Medulla oblongata (tissue), 1 donor: ENCODE data around the gene TLCD5.

Source experiments
- DNase-seq: peaks from one replicate; pipeline ENCODE4 v3.0.0-alpha.2; 2015; ENCODE audit errors: extremely low spot score

TLCD5 gene

DNA sequence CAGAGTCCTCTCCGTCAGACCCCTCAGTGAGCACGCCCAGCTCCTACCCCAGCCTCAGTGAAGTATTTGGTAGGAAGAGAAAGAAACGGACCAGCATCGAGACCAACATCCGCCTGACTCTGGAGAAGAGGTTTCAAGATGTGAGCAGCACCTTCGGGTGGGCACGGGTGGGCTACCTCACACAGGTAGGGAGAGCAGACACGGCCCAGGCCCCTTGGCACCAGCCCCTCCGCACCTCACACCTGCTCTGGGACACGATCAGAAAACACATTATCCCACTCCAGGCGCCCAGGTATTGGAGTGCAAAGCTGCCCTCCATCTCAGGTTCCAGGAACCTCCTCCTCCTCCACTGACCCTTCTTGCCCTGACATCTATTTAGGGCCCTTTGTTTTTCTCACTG, 17.6 kb upstream of the TLCD5 start:
- DNase-seq, result no peak

DNA sequence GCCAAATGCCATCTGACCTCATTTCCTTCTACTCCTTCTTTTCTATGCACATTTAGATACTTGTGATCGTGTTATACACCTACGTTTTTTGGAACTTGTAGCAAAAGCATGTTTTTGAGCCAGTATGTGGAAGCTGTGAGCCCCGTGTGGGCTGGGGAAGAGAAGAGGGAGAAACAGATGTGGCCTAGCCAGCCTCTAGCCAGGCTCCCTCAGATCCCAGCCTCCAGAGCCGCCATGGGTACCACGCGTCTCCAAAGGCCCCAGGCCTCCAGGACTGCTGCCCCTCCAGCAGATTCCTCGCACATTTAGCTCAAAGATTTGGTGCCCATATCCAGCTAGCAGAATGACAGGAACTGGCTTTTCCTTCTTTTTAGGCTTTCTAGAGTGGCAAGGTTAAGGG, 17.0 kb upstream of the TLCD5 start:
- no peak for DNase-seq

DNA sequence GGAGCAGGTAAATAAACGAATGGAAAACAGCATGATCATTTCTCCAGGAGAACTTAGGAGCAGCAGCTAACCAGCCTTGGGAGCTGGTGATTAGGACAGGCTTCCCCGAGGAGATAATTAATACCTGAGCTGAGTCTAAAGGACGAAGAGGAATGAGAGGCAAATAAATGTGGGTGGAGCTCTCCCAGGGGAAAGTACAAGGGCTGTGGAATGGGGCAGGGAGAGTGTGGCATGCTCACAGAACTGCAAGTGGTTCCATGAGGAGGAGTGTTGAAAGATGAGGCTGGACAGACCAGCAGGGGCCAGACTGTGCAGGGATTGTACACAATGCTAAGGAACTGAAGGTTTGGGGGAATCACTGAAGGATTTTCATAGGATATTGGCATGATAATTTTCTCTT, 14.2 kb upstream of the TLCD5 start:
- DNase-seq, result no peak

DNA sequence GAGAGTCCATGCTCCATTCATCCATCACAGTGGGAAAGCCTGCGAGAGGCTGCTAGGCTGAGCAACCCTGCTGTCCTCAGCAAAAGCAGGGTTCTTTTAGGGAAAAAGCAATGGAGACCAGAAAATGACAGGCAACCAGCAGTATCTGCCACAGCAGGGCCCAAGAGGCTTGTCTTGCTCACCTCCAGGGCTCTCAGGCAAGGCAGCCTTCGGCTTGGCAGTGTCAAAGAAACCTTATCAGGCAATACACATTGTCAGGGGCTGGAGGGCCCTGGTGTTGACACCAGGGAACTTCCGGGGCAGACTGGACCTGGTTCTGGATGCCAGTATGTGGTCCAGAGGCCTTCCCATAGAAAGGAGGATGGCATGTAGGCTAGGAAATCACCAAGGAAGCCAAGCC, 10.2 kb upstream of the TLCD5 start:
- DNase-seq, result no peak

DNA sequence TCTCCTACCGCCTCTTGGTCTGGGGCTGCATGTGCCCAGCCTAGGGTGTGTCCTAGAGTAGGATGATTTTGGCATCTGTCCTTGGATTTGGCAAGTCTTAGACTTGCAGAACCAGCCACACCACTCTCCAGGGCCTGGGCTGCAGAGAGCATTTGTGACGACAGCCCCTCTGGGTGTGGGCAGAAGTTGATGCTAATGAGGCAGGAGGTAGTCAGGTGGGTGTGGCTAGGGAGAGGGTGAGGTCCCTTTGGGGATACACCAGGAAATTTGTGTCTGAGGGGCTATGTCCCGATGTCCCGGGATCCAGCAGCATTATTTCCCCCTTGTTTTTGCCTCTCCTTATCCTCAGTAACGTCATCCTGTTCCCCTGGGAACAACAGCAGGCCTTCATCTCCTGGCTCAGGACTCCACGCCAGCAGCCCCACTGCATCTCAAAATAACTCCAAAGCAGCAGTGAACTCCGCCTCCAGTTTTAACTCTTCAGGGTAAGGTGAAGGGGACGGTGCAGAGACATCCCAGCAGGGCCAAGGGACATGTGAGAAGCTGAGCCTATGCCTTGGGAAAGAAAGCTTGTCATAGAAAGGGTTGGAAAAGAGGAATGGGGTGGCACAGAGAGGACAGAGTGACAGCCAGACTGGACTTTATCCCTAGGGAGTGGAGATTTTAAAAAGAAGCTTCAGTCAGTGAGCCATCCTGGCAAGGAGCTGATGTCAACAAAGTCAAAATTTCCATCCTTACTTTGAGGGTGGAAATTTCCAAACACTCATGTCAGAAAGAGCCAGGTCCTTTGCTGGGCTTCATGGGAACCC, 8.0 kb upstream of the TLCD5 start:
- no peak for DNase-seq

DNA sequence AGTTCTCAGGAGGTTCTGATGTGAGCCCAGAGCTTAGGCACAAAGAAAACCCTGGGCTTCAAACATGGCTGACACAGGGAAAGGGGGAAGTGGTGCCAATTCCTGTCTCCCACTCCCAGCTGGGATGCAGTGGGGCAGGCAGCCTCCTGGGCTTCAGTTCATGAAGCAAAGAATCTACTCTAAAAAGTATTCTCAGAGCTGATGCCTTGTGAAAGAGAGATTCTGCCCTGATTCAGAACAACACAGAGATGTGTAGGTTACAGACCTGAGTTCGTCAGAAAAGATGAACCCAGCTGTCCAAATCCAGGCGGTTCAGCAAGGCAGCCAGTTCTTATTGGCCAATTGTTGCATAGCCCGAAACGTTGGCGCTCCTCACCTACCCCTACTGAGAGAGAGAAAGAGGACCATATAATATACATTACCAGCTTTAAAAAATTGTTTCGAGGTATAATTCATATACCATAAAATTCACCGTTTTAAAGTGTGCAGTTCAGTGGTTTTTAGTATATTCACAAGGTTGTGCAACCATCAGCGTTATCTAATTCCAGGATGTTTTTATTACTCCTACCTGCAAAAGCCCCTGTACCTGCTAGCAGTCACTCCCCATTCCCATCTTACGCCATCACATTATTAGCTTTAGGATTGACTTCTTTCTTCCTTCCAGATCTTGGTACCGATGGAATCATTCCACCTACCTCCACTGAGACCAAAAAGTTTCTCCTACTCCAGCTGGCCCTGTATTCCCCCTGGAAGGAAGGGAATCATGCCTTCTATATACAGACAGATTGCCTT, 7.2 kb upstream of the TLCD5 start:
- no peak for DNase-seq

DNA sequence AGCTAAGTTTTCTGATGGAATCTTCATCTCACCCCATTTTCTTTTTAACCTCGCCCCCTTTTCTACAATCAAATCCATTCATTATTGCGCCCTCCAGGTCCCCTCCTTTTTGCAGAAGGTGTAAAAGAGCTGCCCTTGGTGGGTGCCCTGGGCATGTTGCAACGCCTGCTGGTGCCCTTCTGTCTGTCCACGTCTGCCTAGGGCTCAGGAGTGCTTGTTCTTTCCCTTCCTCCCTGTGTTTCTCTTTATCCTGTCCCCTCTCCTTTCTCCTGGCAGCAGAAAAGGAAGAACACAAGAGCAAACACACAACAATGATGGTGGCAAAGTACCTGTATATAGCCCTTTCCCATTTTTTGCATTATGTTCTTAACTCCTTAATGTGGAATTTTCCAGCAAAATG, 6.2 kb upstream of the TLCD5 start:
- DNase-seq, result no peak

DNA sequence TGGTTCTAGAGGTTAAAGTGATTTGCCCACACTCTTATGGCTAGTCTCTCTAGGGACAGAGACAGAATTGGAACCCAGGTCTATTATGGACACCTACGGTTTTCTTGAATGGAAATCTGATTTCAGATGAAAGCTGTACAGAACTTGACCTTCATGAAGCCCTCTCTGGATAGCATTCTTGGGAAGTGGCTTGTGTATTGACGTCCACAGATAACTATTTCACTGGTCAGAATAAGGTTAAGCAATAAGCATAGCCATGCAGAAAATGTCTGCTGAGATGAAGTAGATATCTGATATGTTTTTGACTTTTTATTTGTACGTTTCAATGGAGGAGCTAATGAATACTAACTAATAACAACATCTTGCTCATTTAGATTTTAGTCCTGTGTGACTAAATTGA, 1.1 kb downstream of the TLCD5 start:
- DNase-seq, result no peak

DNA sequence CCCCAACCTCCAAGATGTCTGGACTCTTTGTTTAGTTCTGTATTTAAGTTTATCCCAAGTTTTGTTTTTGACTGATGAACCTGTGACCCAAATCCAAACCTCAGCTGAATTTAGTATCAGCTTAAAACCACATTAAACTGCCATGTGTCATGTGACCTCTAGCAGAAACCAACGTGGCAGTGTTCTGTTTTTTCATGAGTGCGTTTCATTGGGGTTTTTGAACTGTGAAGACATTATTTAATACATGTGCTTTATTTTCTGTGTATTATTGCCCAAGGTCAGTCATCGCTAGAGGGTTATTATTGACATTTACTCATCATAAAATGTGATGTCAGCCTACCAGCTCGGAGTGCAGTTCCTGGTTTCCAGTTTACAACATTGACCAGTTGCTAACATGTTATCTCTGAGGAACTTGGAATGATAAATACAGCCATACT, 1.8 kb downstream of the TLCD5 start:
- no peak for DNase-seq

DNA sequence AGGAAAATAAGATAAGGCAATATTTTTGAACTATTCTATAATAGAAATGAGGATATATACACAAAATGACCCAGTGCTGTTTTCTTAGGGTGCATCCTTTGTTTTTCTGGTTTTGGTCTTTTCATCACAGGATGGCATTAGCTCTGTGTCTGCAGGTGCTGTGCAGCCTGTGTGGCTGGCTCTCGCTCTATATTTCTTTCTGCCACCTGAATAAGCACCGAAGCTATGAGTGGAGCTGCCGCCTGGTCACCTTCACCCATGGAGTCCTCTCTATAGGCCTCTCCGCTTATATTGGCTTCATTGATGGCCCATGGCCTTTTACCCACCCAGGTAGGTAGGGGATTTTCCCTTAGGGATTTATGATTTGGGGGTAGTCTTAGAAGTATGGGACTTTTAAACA, 2.2 kb downstream of the TLCD5 start:
- no peak for DNase-seq

DNA sequence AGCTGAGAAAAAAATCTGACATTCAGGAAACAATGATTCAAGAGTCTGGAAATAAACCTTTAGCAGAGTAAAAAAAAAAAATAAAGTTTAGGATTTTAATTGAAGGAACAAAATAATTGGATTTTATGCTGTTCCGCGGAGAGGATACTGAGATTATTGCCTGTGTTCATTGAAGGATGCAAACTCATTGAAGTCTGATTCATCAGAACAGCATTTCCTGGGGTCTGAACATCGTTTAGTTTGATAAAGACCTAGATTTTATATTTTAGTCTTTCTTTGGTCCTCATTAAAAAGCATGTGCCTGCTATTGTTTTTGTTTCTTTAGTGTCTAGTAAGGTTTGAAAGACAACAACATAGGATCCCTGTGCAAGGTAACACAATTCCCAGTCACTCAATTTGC, 4.5 kb downstream of the TLCD5 start:
- no peak for DNase-seq

DNA sequence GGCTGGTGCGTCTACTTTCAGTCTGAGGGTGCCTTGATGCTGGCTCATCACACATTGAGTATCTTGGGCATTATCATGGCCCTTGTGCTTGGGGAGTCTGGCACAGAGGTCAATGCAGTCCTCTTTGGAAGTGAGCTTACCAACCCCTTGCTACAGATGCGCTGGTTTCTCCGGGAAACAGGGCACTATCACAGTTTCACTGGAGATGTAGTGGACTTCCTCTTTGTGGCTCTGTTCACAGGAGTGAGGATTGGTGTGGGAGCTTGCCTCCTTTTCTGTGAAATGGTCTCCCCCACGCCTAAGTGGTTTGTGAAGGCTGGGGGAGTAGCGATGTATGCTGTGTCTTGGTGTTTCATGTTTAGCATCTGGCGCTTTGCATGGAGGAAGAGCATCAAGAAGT, 4.9 kb downstream of the TLCD5 start:
- no peak for DNase-seq

DNA sequence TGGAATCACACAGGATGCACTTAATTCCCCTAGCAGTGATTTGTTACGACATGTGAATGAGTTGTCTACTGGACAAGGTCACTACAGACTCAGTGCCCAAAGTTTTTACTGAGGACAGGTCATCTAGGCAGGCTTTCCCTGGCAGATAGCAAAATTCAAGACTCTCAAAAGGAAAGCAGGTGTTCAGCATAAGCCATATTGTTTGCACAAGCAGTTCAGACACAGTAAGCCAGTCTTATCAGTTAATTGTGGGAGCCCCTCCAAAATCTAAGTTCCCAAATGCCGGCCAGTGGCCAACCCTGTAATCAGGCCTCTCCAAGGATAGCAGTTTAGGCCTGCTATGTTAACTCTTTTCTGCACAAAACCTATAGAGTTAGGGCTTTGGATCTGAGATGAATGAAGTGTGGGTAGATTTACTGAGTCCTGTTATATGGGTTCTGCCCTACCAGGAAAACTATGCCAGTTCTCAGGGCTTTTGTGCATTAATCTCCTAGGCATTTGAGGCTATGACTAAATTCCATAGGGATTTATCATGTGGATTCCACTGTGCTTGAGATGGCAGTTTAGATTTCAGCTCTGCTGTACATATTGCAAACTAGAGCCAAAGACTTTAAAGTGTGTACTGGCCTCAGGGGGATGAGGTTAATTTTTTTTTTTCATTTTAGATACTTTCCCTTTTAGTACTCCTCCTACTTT, 6.3 kb downstream of the TLCD5 start:
- no peak for DNase-seq

DNA sequence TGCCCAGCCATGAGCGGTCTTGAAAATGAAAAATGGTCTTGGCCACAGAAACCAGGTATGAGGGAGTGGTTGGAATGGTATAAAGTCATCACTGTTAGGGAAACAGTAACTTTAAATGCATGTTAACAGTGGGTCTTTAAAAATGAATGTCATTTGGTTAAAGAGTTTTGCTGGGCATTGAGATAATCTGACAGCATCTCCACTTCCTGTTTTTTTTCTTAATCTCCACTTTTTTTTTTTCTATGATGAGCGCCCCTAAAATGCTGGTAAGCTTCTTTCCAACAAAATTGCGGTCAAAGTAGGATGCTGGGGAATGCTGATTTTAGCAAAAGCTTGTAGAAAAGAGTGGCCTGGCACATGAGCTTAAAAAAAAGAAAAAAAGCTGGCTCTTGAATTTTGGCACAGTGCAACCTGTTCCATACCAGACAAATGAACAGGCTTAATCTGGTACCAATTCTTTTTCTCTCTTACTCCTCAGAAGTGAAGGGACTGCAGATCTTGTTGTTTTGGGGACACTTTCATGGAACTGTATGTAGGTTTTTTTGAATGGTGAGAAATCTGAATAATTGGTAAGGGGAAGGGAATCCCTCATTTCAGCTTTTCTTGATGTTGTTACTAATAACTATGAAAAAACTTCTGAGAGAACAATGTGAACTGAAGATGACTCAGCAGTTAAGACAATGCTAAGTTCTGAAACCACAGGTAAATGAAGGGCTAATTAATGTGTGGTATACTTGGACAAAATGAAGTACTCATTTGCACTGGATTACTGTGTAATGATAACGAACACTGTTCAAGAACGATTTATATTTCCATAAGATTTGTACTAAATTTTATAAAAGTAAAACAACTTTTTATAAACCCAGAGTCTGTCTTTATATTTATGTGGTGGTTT, 8.0 kb downstream of the TLCD5 start:
- DNase-seq, result peak; percentile 44

DNA sequence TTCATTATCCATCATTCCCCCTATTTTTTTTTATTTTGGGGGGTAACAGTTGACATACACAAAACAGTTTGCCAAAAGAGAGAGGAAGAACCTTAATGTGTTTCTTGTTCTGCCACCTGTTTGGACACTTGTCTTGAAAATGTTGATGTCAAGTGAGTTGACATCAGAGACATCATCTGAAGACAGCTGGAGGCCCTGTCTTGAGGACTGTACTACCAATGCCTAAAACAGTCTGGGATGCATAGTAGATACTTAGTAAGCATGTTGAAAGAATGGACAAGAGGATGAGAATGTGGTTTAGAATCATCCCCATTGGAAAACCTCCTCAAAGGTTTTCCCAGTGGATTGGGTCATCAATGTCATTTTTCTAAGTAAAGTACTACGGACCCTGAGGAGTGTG, 8.7 kb downstream of the TLCD5 start:
- DNase-seq, result no peak

DNA sequence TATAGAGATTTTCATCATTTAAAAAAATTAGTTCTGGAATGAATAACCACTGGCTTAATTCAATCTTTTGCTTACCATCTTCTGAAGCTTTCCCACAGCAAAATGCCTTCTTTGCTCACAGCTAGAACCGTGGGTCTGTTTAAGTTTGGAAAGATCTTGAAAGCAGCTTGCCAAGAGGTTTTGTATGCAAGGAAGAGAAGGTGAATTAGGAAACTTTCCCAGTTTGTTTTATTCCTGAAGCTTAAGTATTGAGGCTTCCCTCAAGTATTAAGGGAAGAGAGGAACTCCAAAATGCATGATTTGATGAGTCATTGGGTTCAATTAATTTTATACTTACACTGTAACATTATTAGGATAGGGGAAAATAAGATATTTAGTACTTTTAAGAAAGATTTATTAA, 9.2 kb downstream of the TLCD5 start:
- DNase-seq, result peak; percentile 57

DNA sequence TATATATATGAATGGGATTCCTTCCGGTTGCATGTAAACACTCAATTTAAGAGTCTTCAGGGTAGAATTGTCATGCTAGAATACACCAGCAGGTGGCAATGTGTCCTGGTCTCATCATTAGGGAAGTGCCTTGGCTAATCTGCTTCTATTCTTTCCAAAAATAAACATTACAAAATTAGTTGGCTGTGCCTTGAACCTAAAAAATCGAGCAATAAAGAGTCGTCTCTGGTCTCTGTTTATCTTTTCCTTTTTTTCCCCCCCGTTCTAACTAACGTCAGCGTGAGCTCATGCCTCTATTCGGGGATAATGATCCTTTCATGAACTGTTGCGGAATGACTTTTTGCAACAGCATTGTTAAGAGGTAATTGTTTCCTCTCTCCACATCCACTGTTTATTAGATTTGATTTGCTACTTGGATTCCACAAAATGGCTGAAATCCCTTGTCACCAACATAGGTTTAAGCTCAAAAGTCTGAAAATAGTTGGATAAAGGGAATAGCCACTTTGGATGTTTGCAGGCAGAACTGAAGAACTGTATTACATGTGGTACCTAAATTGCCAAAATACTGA, 9.9 kb downstream of the TLCD5 start:
- peak; percentile 93 for DNase-seq

DNA sequence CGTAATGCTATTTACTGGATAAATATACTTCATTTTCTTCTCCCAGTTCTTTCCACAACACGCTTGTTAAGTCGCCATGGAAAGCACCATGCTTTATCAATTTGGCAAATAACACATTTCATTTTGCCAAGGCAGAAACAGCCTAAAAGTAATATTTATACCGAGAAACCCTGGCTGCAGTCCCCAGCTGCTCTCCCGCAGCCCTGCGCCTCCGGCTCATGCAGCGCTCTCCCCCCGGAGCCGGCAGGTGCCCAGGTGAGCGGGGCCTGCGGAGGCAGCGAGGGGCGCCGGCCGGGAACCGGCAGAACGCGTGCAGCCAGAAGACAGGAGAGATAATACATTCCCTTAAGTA, 10.4 kb downstream of the TLCD5 start:
- no peak for DNase-seq

DNA sequence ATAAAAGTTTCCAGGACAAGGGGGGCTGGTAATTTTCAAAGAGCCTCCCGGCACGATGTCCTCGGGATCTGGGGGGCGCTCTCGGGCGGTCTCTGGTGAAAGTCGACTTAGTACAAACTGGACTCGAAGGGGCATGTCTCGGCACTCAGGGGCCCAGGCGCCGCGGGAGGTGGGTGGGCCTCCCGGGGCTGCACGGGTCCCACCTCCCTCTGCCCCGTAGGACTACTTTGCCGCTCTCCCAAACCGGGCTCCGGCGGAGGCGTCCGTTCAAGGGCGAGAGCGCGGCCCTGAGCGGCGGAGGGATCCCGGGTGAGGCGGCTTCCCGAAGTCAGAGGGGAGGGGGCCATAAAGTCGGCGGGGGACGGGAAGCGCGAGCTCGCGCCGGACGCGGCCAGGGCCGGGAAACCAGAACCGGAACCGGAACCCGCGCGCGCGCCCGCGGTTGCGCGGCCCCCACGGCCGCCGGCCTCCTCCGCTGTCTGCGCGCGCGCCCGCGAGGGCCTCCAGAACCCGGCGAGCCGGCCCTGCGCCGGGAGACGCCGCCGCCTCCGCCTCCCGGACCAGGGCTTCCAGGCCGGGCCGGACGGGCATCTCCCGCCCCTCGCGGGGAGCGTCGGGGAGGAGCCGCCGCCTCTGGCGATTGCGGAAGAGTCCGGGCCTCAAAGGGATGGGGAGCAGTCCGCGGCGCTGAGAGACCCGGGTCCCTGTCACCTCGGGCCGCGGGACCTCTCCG, 11.0 kb downstream of the TLCD5 start, which contains the start of gene ARHGEF12:
Gene ARHGEF12 (plus strand): TSS at position 506 of the 733 bp plus-strand sequence. CDS start 831 bp downstream, outside the sequence.
- DNase-seq, result peak; percentile 94

DNA sequence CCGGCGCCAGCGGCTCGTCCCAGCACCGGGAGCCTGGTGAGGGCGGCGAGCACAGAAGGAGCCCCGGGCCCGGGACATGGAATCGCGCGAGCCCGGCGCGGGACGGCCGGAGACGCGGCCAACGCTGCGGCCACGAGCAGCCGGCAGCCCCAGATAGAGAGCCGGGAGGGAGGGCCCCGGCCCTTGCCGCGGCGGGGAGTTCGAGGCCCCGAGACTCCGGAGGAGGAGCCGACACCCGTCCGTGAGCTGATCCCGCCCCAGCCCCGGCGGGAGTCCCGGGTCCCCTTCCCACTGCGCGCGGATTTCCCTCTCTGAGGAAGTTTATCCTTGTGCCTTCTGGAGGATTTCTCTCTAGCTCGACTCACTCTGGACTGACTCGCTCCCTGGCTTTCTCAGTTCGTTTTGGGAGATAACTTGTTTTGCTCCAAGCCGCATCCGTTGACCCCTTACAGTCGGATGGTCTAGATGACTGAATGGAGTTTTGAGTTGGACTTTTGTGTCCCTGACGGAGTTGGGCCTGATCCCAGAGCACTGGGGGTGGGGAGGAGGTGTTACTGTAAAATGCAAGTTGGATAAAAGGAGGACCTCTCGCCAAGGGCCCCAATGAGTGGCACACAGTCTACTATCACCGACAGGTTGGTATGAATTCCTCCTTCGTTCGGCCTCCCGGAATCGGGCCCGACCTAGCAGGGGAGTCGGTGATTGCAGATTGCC, 11.7 kb downstream of the TLCD5 start:
- peak; percentile 41 for DNase-seq
